GM12878 (cell line): ENCODE results near the gene NKTR. TPM values are rescaled to one million over a fixed set of nuclear protein-coding genes. Genes with fewer than 3 reads are reported as not detected.

Experiments
- ATAC-seq: fragments of 200-7000 bp; cut with Tn5 transposase; 3 replicates; pipeline ENCODE4 v1.9.1; 2020; ENCODE audit warnings: mild to moderate bottlenecking, moderate library complexity
- BruUV-seq: library from RNA; stranded (reverse); fragments of 400-500 nt; replicated peaks from 2 replicates; lab custom pipeline; 2021; lab: Mats Ljungman, UMichigan
- CTCF ChIA-PET: fragments of 300-600 bp; sonication (Branson Sonifier 250); formaldehyde crosslinking; extraction: SDS; loops from one replicate; lab custom pipeline; 2021; ENCODE audit warnings: inconsistent platforms; lab: Yijun Ruan, JAX
- POLR2A ChIA-PET: fragments of 350-600 bp; formaldehyde crosslinking; extraction: SDS; loops from one replicate; lab custom pipeline; 2021; ENCODE audit warnings: inconsistent platforms; lab: Charles Lee
- RAD21 ChIA-PET: fragments of 300-600 bp; sonication (Branson Sonifier 250); formaldehyde crosslinking; loops from one replicate; lab custom pipeline; 2023; ENCODE audit warnings: antibody characterized with exemption; ENCODE audit not compliant: unreplicated experiment; lab: Charles Lee
- SMC1A ChIA-PET: fragments of 300-600 bp; sonication (Branson Sonifier 250); formaldehyde crosslinking; loops from one replicate; lab custom pipeline; 2023; ENCODE audit not compliant: unreplicated experiment, uncharacterized antibody; lab: Charles Lee
- DNase-seq: peaks from one replicate; pipeline ENCODE4 v3.0.0-alpha.2; 2011; ENCODE audit warnings: low read depth, low spot score
- FAIRE-seq: peaks from 3 replicates; lab custom pipeline; 2011; peaks lifted over from hg19 to GRCh38; lab: Jason Lieb, UNC
- H2AFZ ChIP-seq: 2 replicates; pipeline ENCODE4 v1.6.0; 2011; ENCODE audit warnings: low read depth, low read length, control low read depth; ENCODE audit not compliant: control insufficient read depth
- H3K27ac ChIP-seq: 2 replicates; pipeline ENCODE4 v1.5.1; 2011; ENCODE audit warnings: control low read depth; ENCODE audit not compliant: control insufficient read depth, insufficient read depth
- H3K27me3 ChIP-seq, 2 experiments: replicated peaks in 1 of 2; 2 replicates each; pipeline versions ENCODE4 v1.6.0 to v1.6.1; 2011; ENCODE audit warnings: low read length in 1 of 2; ENCODE audit not compliant: control insufficient read depth in 2 of 2, insufficient read depth in 2 of 2
- H3K36me3 ChIP-seq, 2 experiments: 2 replicates each; pipeline ENCODE4 v1.5.1; 2011; ENCODE audit warnings: low read length in 1 of 2; ENCODE audit not compliant: control insufficient read depth in 2 of 2, insufficient read depth in 2 of 2
- H3K4me1 ChIP-seq: 2 replicates; pipeline ENCODE4 v1.6.1; 2011; ENCODE audit warnings: mild to moderate bottlenecking, low read length, moderate library complexity, mixed read lengths; ENCODE audit not compliant: control insufficient read depth, insufficient read depth
- H3K4me2 ChIP-seq: 2 replicates; pipeline ENCODE4 v1.6.0; 2011; ENCODE audit warnings: control low read depth; ENCODE audit not compliant: control insufficient read depth, insufficient read depth
- H3K4me3 ChIP-seq: fragments of 200-600 bp; sonication (generic); 2 replicates; pipeline ENCODE4 v1.5.1; 2016
- H3K79me2 ChIP-seq: 2 replicates; pipeline ENCODE4 v1.6.0; 2011; ENCODE audit warnings: low read length; ENCODE audit not compliant: control insufficient read depth, insufficient read depth
- H3K9ac ChIP-seq: 2 replicates; pipeline ENCODE4 v1.8.0; 2011; ENCODE audit warnings: low read length, control low read depth, mixed read lengths; ENCODE audit not compliant: control insufficient read depth, insufficient read depth
- H3K9me3 ChIP-seq: replicated peaks from 3 replicates; pipeline ENCODE4 v1.5.1; 2011; ENCODE audit warnings: mild to moderate bottlenecking, low read length; ENCODE audit not compliant: control insufficient read depth, insufficient read depth
- H4K20me1 ChIP-seq: 2 replicates; pipeline ENCODE4 v1.6.0; 2011; ENCODE audit not compliant: control insufficient read depth, insufficient read depth
- CHD2 ChIP-seq: IDR thresholded peaks from 2 replicates; pipeline ENCODE4 v1.6.1; 2011; ENCODE audit warnings: low read depth, low read length, improper control_type of control experiment, borderline replicate concordance
- EED ChIP-seq: sonication (generic); IDR thresholded peaks from 2 replicates; pipeline ENCODE4 v1.6.1; 2016; ENCODE audit warnings: antibody characterized with exemption, low read depth
- HDAC6 ChIP-seq: fragments of 200-600 bp; sonication (generic); IDR thresholded peaks from one replicate; pipeline ENCODE4 v1.8.0; 2017; ENCODE audit warnings: antibody characterized with exemption; ENCODE audit not compliant: unreplicated experiment
- RAD21 ChIP-seq: IDR thresholded peaks from 2 replicates; pipeline ENCODE4 v1.6.1; 2011; ENCODE audit warnings: mild to moderate bottlenecking, low read depth, low read length, moderate library complexity; ENCODE audit not compliant: insufficient read depth
- TCF12 ChIP-seq: IDR thresholded peaks from 2 replicates; pipeline ENCODE4 v1.6.1; 2011; ENCODE audit warnings: low read depth, mild to moderate bottlenecking, low read length
- ZNF24 ChIP-seq: fragments of 450-650 bp; IDR thresholded peaks from 2 replicates; pipeline ENCODE4 v1.6.1; 2017; ENCODE audit warnings: antibody characterized with exemption, mild to moderate bottlenecking
- in situ Hi-C: fragments of 300-500 bp; cut with MboI; formaldehyde crosslinking; loops from 9 replicates; pipeline ENCODE4 v1.14.3; 2018; ENCODE audit warnings: mixed read lengths
- intact Hi-C: fragments of 100-400 bp; cut with micrococcal nuclease; formaldehyde crosslinking; loops from one replicate; pipeline ENCODE4 v1.14.2; 2022; ENCODE audit not compliant: unreplicated experiment
- polyA plus RNA-seq, 11 experiments: library from polyadenylated mRNA; depleted of rRNA in 4 of 11; unstranded in 6 of 11; stranded (reverse) in 5 of 11; fragments of >200 nt; fragmentation: Nextera tagmentation in 4 of 11; fragmentation: Illumina TruSeq in 1 of 11; extraction: Ambion mirVana in 4 of 11; extraction: Trizol in 1 of 11; gene quantifications; 1 replicate in 1 of 11; 2 replicates in 10 of 11; pipeline versions ENCODE4 v1.2.1 to v1.2.3, GENCODE V29; 2011 to 2016; ENCODE audit warnings: inconsistent platforms in 2 of 11, missing spikeins in 2 of 11, low read depth in 1 of 11
- total RNA-seq, 4 experiments: library from RNA; depleted of rRNA in 3 of 4; stranded (reverse); fragments of >200 nt in 3 of 4; fragmentation: Illumina TruSeq in 1 of 4; extraction: Trizol in 1 of 4; gene quantifications; 2 replicates each; pipeline versions ENCODE4 v1.2.1 to v1.2.3, GENCODE V29; 2013 to 2021
- TF ChIP-seq, protein P1 (sequence below), 3 experiments: IDR thresholded peaks in 2 of 3; conservative IDR thresholded peaks in 1 of 3; 2 replicates each; pipeline ENCODE4 v1.5.1; 2011; ENCODE audit warnings: low read depth in 3 of 3, low read length in 3 of 3, mild to moderate bottlenecking in 3 of 3, control low read depth in 2 of 3, moderate library complexity in 2 of 3, inconsistent platforms in 1 of 3, mixed read lengths in 1 of 3; ENCODE audit not compliant: control insufficient read depth in 2 of 3, insufficient read depth in 1 of 3; ENCODE audit errors: extremely low read depth in 1 of 3
- TF ChIP-seq, protein P2 (sequence below): IDR thresholded peaks from 2 replicates; pipeline ENCODE4 v1.6.1; 2012; ENCODE audit warnings: low read depth, low read length, improper control_type of control experiment

The NKTR gene
- total and polyA plus RNA-seq, 10 of the 15 experiments (the other 5 are each of a cell fraction or from before 2014, with no cell fraction given), result 15.3 to 91.9 (median 55.3) TPM

DNA sequence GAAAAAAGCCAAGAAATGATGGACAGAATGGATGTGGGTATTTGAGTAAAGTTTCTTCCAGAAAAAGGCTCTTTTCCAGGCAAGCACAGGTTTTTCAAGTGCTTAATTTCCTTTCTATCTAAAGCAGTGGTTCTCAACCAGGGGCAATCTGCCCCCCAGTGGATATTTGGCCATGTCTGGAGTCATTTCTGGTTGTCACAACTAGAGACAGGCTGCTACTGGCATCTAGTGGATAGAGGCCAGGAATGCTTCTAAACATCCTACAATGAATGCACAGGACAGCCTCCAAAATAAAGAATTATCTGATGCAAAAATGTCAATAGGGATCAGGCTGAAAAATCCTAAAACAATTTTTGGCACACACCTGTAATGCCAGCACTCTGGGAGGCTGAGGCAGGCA lies 42.6 kb upstream of the NKTR start:
- intact Hi-C loops, result no loop called here
- RAD21 ChIA-PET, result no interaction called here
- H3K27me3 ChIP-seq, result no peaks in the 10 kb centered on the region
- no peak for TF ChIP-seq EED
- TF ChIP-seq, protein P1, sequence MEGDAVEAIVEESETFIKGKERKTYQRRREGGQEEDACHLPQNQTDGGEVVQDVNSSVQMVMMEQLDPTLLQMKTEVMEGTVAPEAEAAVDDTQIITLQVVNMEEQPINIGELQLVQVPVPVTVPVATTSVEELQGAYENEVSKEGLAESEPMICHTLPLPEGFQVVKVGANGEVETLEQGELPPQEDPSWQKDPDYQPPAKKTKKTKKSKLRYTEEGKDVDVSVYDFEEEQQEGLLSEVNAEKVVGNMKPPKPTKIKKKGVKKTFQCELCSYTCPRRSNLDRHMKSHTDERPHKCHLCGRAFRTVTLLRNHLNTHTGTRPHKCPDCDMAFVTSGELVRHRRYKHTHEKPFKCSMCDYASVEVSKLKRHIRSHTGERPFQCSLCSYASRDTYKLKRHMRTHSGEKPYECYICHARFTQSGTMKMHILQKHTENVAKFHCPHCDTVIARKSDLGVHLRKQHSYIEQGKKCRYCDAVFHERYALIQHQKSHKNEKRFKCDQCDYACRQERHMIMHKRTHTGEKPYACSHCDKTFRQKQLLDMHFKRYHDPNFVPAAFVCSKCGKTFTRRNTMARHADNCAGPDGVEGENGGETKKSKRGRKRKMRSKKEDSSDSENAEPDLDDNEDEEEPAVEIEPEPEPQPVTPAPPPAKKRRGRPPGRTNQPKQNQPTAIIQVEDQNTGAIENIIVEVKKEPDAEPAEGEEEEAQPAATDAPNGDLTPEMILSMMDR (IDR thresholded peaks at IDR 0.05 in 2 of 3, conservative IDR thresholded peaks at IDR 0.05 in 1 of 3; ENCODE audit: control insufficient read depth in 2 of 3, extremely low read depth in 1 of 3, insufficient read depth in 1 of 3, low read depth in 3 of 3, low read length in 3 of 3), result peak in 2 of 3 experiments; percentile 5 to 18; a peak in 2 of 6 replicates
- no peak for TF ChIP-seq TCF12
- TF ChIP-seq HDAC6, result no peak
- TF ChIP-seq RAD21, result peak; percentile 19; the same call in 1 of the 2 replicates
- TF ChIP-seq, protein P2, sequence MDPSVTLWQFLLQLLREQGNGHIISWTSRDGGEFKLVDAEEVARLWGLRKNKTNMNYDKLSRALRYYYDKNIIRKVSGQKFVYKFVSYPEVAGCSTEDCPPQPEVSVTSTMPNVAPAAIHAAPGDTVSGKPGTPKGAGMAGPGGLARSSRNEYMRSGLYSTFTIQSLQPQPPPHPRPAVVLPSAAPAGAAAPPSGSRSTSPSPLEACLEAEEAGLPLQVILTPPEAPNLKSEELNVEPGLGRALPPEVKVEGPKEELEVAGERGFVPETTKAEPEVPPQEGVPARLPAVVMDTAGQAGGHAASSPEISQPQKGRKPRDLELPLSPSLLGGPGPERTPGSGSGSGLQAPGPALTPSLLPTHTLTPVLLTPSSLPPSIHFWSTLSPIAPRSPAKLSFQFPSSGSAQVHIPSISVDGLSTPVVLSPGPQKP, result no peak
- TF ChIP-seq CHD2, result no peak
- TF ChIP-seq ZNF24, result no peak
- TF ChIP-seq, all 136 proteins: peak for 2
- FAIRE-seq, result no peak
- SMC1A ChIA-PET, result no interaction called here
- Histone ChIP-seq H2AFZ (no peak overlapping the region), H3K4me1 (peaks cover 3% of the 10 kb centered on the region; the same call in 1 of the 2 replicates), H4K20me1 (no peaks in the 10 kb centered on the region), H3K9me3 (no peaks in the 10 kb centered on the region; the same call in 2 of the 3 replicates), H3K27ac (no peak overlapping the region), H3K36me3 (peaks cover 14 to 36% of the 10 kb centered on the region in 2 experiments), H3K9ac (no peak overlapping the region), H3K4me3 (no peak overlapping the region), H3K4me2 (no peak overlapping the region), H3K79me2 (no peaks in the 10 kb centered on the region)
- no TSS peak for BruUV-seq
- CTCF ChIA-PET, result interaction anchor here (1.3 kb wide), 1 partner anchor 11 kb away, joined by 4 read pairs; no protein-coding TSS in a partner anchor
- no peak for ATAC-seq
- in situ Hi-C loops, result no loop called here
- DNase-seq, result no peak
- POLR2A ChIA-PET, result no interaction called here
